ENCODE measurements around the gene TRIM22. TPM values are rescaled to one million over a fixed set of nuclear protein-coding genes. Genes with fewer than 3 reads are reported as not detected.

The TRIM22 gene
- total RNA-seq, 4 donors from 2014 or later = 16.0 to 51.9 (median 32.1) TPM

GRCh38 chr11:5727691-5728090 lies 38.1 kb downstream of the TRIM22 start:
- Histone ChIP-seq H3K27me3 (no peaks in the 10 kb centered on the region), H3K4me3 (no peak overlapping the region), H3K36me3 (no peaks in the 10 kb centered on the region), H3K27ac (no peak overlapping the region), H3K4me1 (no peaks in the 10 kb centered on the region), H3K9me3 (no peaks in the 10 kb centered on the region)
- TF ChIP-seq CTCF (IDR thresholded peaks at IDR 0.05) (no peak), POLR2A (IDR thresholded peaks at IDR 0.05) (no peak)
- intact Hi-C loops (cut with DNase I) = no loop called here
- no peak for DNase-seq
- 88 to 89% methylated on average over 1 of the region's 1 CpG for whole genome bisulfite sequencing, 2 donors

GRCh38 chr11:5736396-5736795 lies 46.8 kb downstream of the TRIM22 start, which contains the start of gene OR56B1:
Gene OR56B1, plus strand, starts transcription at chr11:5736448. Its CDS starts 69 bp downstream, at chr11:5736517.
- no peaks in the 10 kb centered on the region for H3K4me1 ChIP-seq
- intact Hi-C loops (cut with DNase I) = no loop called here

GRCh38 chr11:5737091-5737490 lies 47.5 kb downstream of the TRIM22 start:
- Histone ChIP-seq H3K4me1 (no peaks in the 10 kb centered on the region), H3K36me3 (no peaks in the 10 kb centered on the region), H3K9me3 (no peaks in the 10 kb centered on the region), H3K27me3 (no peaks in the 10 kb centered on the region), H3K4me3 (no peak overlapping the region), H3K27ac (no peak overlapping the region)
- intact Hi-C loops (cut with DNase I) = no loop called here
- no peak for DNase-seq
- TF ChIP-seq CTCF (IDR thresholded peaks at IDR 0.05) (no peak), POLR2A (IDR thresholded peaks at IDR 0.05) (no peak)

More at GRCh38 chr11:5736396-5736795, 46.8 kb downstream of the TRIM22 start, which contains the start of gene OR56B1:
- Histone ChIP-seq H3K27ac (no peak within 1 kb of the TSS), H3K27me3 (no peaks in the 10 kb centered on the region), H3K4me3 (no peak within 1 kb of the TSS), H3K36me3 (no peaks in the 10 kb centered on the region), H3K9me3 (no peaks in the 10 kb centered on the region)
- DNase-seq = no peak
- TF ChIP-seq POLR2A (IDR thresholded peaks at IDR 0.05) (no peak), CTCF (IDR thresholded peaks at IDR 0.05) (no peak)
- WGBS, 2 donors = 52 to 53% methylated on average over 1 of the region's 1 CpG

- 54 to 69% methylated on average over 6 of the region's 6 CpGs for WGBS, 2 donors
- intact Hi-C loops (cut with DNase I) = no loop called here
- DNase-seq = no peak
Measured at GRCh38 chr11:5737670-5738392, 48.2 kb downstream of the TRIM22 start.

More at GRCh38 chr11:5737670-5738392, 48.2 kb downstream of the TRIM22 start:
- TF ChIP-seq CTCF (IDR thresholded peaks at IDR 0.05) = no peak
- TF ChIP-seq POLR2A (IDR thresholded peaks at IDR 0.05) = no peak
- no peak overlapping the region for H3K4me3 ChIP-seq
- H3K36me3 ChIP-seq = no peaks in the 10 kb centered on the region
- H3K4me1 ChIP-seq = no peaks in the 10 kb centered on the region
- H3K27ac ChIP-seq = no peak overlapping the region
- H3K27me3 ChIP-seq = no peaks in the 10 kb centered on the region
- H3K9me3 ChIP-seq = no peaks in the 10 kb centered on the region
